K562 (cell line): Measurements from ENCODE around the gene LRRC70. TPM values are rescaled to one million over a fixed set of nuclear protein-coding genes. Genes with fewer than 3 reads are reported as not detected.
A peak's percentile ranks its signal among the peaks of the same experiment; 100 is the strongest.

ENCODE experiments used
- ATAC-seq: fragments of 200-7000 bp; cut with Tn5 transposase; 3 replicates; pipeline ENCODE4 v1.9.1; 2020; ENCODE audit warnings: moderate library complexity
- BruUV-seq: library from RNA; stranded (reverse); fragments of 400-500 nt; replicated peaks from 2 replicates; lab custom pipeline; 2021; lab: Mats Ljungman, UMichigan
- CTCF ChIA-PET: fragments of 300-600 bp; formaldehyde crosslinking; extraction: SDS; loops from one replicate; lab custom pipeline; 2021; ENCODE audit warnings: low intra/inter-chr PET ratio; lab: Yijun Ruan, JAX
- POLR2A ChIA-PET: fragments of 300-600, 350-650 bp; sonication (Branson Sonifier 250); formaldehyde crosslinking; extraction: SDS; loops from one replicate; lab custom pipeline; 2021; ENCODE audit warnings: antibody characterized with exemption, inconsistent platforms; lab: Yijun Ruan, JAX
- DNase-seq, 4 experiments: peaks; one replicate each; pipeline versions ENCODE4 v3.0.0 to v3.0.0-alpha.2; 2011 to 2018; ENCODE audit warnings: low spot score in 3 of 4, mixed read lengths in 3 of 4; ENCODE audit errors: extremely low read depth in 1 of 4
- FAIRE-seq: peaks from 2 replicates; lab custom pipeline; 2011; peaks lifted over from hg19 to GRCh38; lab: Jason Lieb, UNC
- H2AFZ ChIP-seq: 2 replicates; pipeline ENCODE4 v1.6.0; 2011; ENCODE audit warnings: low read depth, low read length, control low read depth, inconsistent platforms
- H3K27ac ChIP-seq: fragments of 200-600 bp; 3 replicates; pipeline ENCODE4 v1.8.0; 2011; ENCODE audit warnings: low read depth, mild to moderate bottlenecking, control low read depth, inconsistent platforms, low read length, moderate library complexity, mixed read lengths; ENCODE audit errors: extremely low read depth
- H3K27me3 ChIP-seq, 2 experiments: fragments of 300-600 bp in 1 of 2; 2 replicates in 1 of 2; 3 replicates in 1 of 2; pipeline versions ENCODE4 v1.6.0 to v1.8.0; 2011; ENCODE audit warnings: inconsistent platforms in 2 of 2, low read length in 2 of 2, mild to moderate bottlenecking in 1 of 2, mixed read lengths in 1 of 2, moderate library complexity in 1 of 2; ENCODE audit not compliant: control insufficient read depth in 2 of 2, insufficient read depth in 2 of 2
- H3K36me3 ChIP-seq: fragments of 300-600 bp; 3 replicates; pipeline ENCODE4 v1.8.0; 2011; ENCODE audit warnings: mild to moderate bottlenecking, low read length, inconsistent platforms; ENCODE audit not compliant: control insufficient read depth, insufficient read depth
- H3K4me1 ChIP-seq, 2 experiments: fragments of 200-600 bp in 1 of 2; replicated peaks in 1 of 2; 2 replicates in 1 of 2; 3 replicates in 1 of 2; pipeline versions ENCODE4 v1.5.1 to v1.8.0; 2011; ENCODE audit warnings: inconsistent platforms in 2 of 2, low read length in 2 of 2, mild to moderate bottlenecking in 1 of 2, mixed read lengths in 1 of 2, moderate library complexity in 1 of 2; ENCODE audit not compliant: control insufficient read depth in 2 of 2, insufficient read depth in 2 of 2
- H3K4me2 ChIP-seq: 2 replicates; pipeline ENCODE4 v1.6.1; 2011; ENCODE audit warnings: low read length, control low read depth, inconsistent platforms, mixed read lengths; ENCODE audit not compliant: insufficient read depth
- H3K4me3 ChIP-seq: fragments of 200-600 bp; sonication (generic), shearing (Covaris generic); 2 replicates; pipeline ENCODE4 v1.5.1; 2016; ENCODE audit warnings: control low read depth, inconsistent platforms
- H3K79me2 ChIP-seq: fragments of 200-600 bp; 3 replicates; pipeline ENCODE4 v1.8.0; 2011; ENCODE audit warnings: low read length, inconsistent platforms; ENCODE audit not compliant: control insufficient read depth, insufficient read depth
- H3K9ac ChIP-seq, 2 experiments: 2 replicates each; pipeline versions ENCODE4 v1.6.0 to v1.6.1; 2011; ENCODE audit warnings: low read depth in 2 of 2, low read length in 2 of 2, control low read depth in 1 of 2, inconsistent platforms in 1 of 2, mild to moderate bottlenecking in 1 of 2, mixed read lengths in 1 of 2; ENCODE audit not compliant: insufficient read depth in 1 of 2
- H3K9me1 ChIP-seq: one replicate; pipeline ENCODE4 v1.6.0; 2011; ENCODE audit warnings: inconsistent platforms, mild to moderate bottlenecking, low read length, moderate library complexity; ENCODE audit not compliant: control insufficient read depth, insufficient read depth
- H3K9me3 ChIP-seq: replicated peaks from 2 replicates; pipeline ENCODE4 v1.5.1; 2011; ENCODE audit warnings: low read depth, low read length, inconsistent platforms; ENCODE audit not compliant: control insufficient read depth, insufficient read depth
- H4K20me1 ChIP-seq: replicated peaks from 2 replicates; pipeline ENCODE4 v1.6.1; 2011; ENCODE audit warnings: low read length, inconsistent platforms, mixed read lengths; ENCODE audit not compliant: control insufficient read depth, insufficient read depth
- HNRNPK ChIP-seq: fragments of 200-400 bp; formaldehyde crosslinking; IDR thresholded peaks from one replicate; pipeline ENCODE4 v1.6.1; 2018; ENCODE audit warnings: mild to moderate bottlenecking, low read depth, low read length; ENCODE audit not compliant: poor library complexity, severe bottlenecking
- IRF9 ChIP-seq: fragments of 450-650 bp; IDR thresholded peaks from 2 replicates; pipeline ENCODE4 v1.6.1; 2016; ENCODE audit warnings: missing biosample characterization, missing genetic modification characterization
- PRPF4 ChIP-seq: fragments of 200-400 bp; formaldehyde crosslinking; IDR thresholded peaks from one replicate; pipeline ENCODE4 v1.6.1; 2017; ENCODE audit warnings: low read length, low read depth, mild to moderate bottlenecking; ENCODE audit not compliant: insufficient read depth, poor library complexity, severe bottlenecking
- SPI1 ChIP-seq: IDR thresholded peaks from 2 replicates; pipeline ENCODE4 v1.6.1; 2011; ENCODE audit warnings: low read depth, low read length, control low read depth, borderline replicate concordance
- TEAD1 ChIP-seq, 2 experiments: fragments of 450-650 bp in 1 of 2; sonication (generic) in 1 of 2; formaldehyde crosslinking; IDR thresholded peaks; 2 replicates each; pipeline versions ENCODE4 v1.4.0 to v1.8.0; 2020 to 2022; ENCODE audit warnings: mild to moderate bottlenecking in 2 of 2, missing genetic modification reagents in 1 of 2
- U2AF2 ChIP-seq: fragments of 200-400 bp; formaldehyde crosslinking; optimal IDR thresholded peaks from 2 replicates; pipeline ENCODE3; 2017; ENCODE audit warnings: low read depth, mild to moderate bottlenecking, low read length
- WGBS: fragments of 100-300 bp; shearing (Covaris generic); methylation state at CpG from one replicate; pipeline ENCODE4 v1.1.6; 2016; ENCODE audit warnings: low coverage, mixed read lengths; ENCODE audit not compliant: insufficient coverage; ENCODE audit errors: missing lambda C conversion rate; 5-methylcytosine and 5-hydroxymethylcytosine counted together
- in situ Hi-C: fragments of 300-500 bp; cut with MboI; formaldehyde crosslinking; loops from 4 replicates; pipeline ENCODE4 v1.15.0; 2018; ENCODE audit warnings: inconsistent platforms, mixed read lengths
- intact Hi-C: fragments of 100-400 bp; cut with micrococcal nuclease; formaldehyde crosslinking; loops from 2 replicates; pipeline ENCODE4 v1.14.2; 2022
- polyA plus RNA-seq, 8 experiments: library from polyadenylated mRNA; depleted of rRNA in 4 of 8; stranded (reverse) in 5 of 8; unstranded in 3 of 8; fragments of >200 nt; fragmentation: Nextera tagmentation in 2 of 8; fragmentation: Illumina TruSeq in 1 of 8; extraction: Ambion mirVana in 2 of 8; extraction: Trizol in 1 of 8; gene quantifications; 2 replicates each; pipeline versions ENCODE4 v1.2.1 to v1.2.3, GENCODE V29; 2011 to 2014; ENCODE audit warnings: inconsistent platforms in 1 of 8, missing spikeins in 1 of 8
- total RNA-seq, 7 experiments: library from RNA; depleted of rRNA in 6 of 7; stranded (reverse); fragments of >200 nt in 6 of 7; fragmentation: Illumina TruSeq in 2 of 7; extraction: Trizol in 2 of 7; gene quantifications; 2 replicates each; pipeline versions ENCODE4 v1.2.1 to v1.2.3, GENCODE V29; 2011 to 2021; ENCODE audit warnings: low replicate concordance in 1 of 7

The LRRC70 gene
- total and polyA plus RNA-seq, 9 of the 15 experiments (the other 6 are each of a cell fraction or from before 2014, with no cell fraction given): 0.21 to 2.1 (median 0.73) TPM

- FAIRE-seq: no peak
- H3K4me3 ChIP-seq: no peak overlapping the region
- H3K27me3 ChIP-seq: no peaks in the 10 kb centered on the region
- H3K79me2 ChIP-seq: no peaks in the 10 kb centered on the region
- H3K27ac ChIP-seq: no peak overlapping the region
- TF ChIP-seq U2AF2: no peak
- TF ChIP-seq PRPF4: no peak
- TF ChIP-seq IRF9 (tag): no peak
- intact Hi-C loops (no loop called here), in situ Hi-C loops (no loop called here)
- no peak for DNase-seq
- H4K20me1 ChIP-seq: no peaks in the 10 kb centered on the region
- H3K9me3 ChIP-seq: no peaks in the 10 kb centered on the region
- H3K4me2 ChIP-seq: no peak overlapping the region
- 0 out of 3 replicates have a peak, but pooled peaks have one; percentile 33 for ATAC-seq
- POLR2A ChIA-PET: no interaction called here
- CTCF ChIA-PET: no interaction called here
- H3K4me1 ChIP-seq: no peaks in the 10 kb centered on the region; a peak in 1 of 5 replicates
- no peak overlapping the region for H3K9ac ChIP-seq
- H3K36me3 ChIP-seq: peaks cover 17% of the 10 kb centered on the region; the same call in 2 of the 3 replicates
- no peaks in the 10 kb centered on the region for H3K9me1 ChIP-seq
- no TSS peak for BruUV-seq
- H2AFZ ChIP-seq: no peak overlapping the region
- 82% methylated on average over 3 of the region's 4 CpGs for WGBS
These were observed 1.9 kb upstream of the LRRC70 start for GRCh38 chr5:62576570-62577170.

GRCh38 chr5:62577488-62577887 lies 1.1 kb upstream of the LRRC70 start:
- CTCF ChIA-PET: no interaction called here

More at GRCh38 chr5:62577488-62577887, 1.1 kb upstream of the LRRC70 start:
- H3K36me3 ChIP-seq: peaks cover 20% of the 10 kb centered on the region; the same call in 2 of the 3 replicates
- no peak overlapping the region for H3K9ac ChIP-seq
- no peaks in the 10 kb centered on the region for H3K9me1 ChIP-seq
- no peaks in the 10 kb centered on the region; the same call in 2 of the 3 replicates for H3K79me2 ChIP-seq
- H4K20me1 ChIP-seq: no peaks in the 10 kb centered on the region
- H3K27ac ChIP-seq: no peak overlapping the region
- ATAC-seq (no peak), FAIRE-seq (no peak), DNase-seq (no peak)
- BruUV-seq: no TSS peak
- WGBS: 78% methylated on average over 1 of the region's 1 CpG
- no peaks in the 10 kb centered on the region; a peak in 1 of 5 replicates for H3K4me1 ChIP-seq
- TF ChIP-seq SPI1 (no peak), IRF9 (tag) (no peak), HNRNPK (no peak), TEAD1 (CRISPR knock-in tag; IDR thresholded peaks at IDR 0.05) (no peak)
- H3K4me3 ChIP-seq: no peak overlapping the region
- intact Hi-C loops: no loop called here
- H3K27me3 ChIP-seq: no peaks in the 10 kb centered on the region
- in situ Hi-C loops: no loop called here
- POLR2A ChIA-PET: interaction anchor here (1.5 kb wide), 1 partner anchor 12 kb away, joined by 3 read pairs; no protein-coding TSS in a partner anchor
- H3K9me3 ChIP-seq: no peaks in the 10 kb centered on the region
- no peak overlapping the region for H2AFZ ChIP-seq
- no peak overlapping the region for H3K4me2 ChIP-seq
